Keratinocyte (primary cell): Measurements from ENCODE around the gene HMCN1.

Experiments used
- CTCF ChIP-seq, 3 experiments: IDR thresholded peaks in 1 of 3; conservative IDR thresholded peaks in 1 of 3; optimal IDR thresholded peaks in 1 of 3; 2 replicates in 2 of 3; 3 replicates in 1 of 3; pipeline versions ENCODE3 to v1.5.1; 2011; ENCODE audit warnings: low read length in 3 of 3, mild to moderate bottlenecking in 3 of 3, moderate library complexity in 2 of 3, control low read depth in 1 of 3, inconsistent platforms in 1 of 3; ENCODE audit not compliant: insufficient read depth in 2 of 3; ENCODE audit errors: extremely low read depth in 1 of 3
- EZH2 ChIP-seq: IDR thresholded peaks from one replicate; pipeline ENCODE4 v1.6.1; 2012; ENCODE audit warnings: inconsistent platforms, mild to moderate bottlenecking, low read length, moderate library complexity

- TF ChIP-seq EZH2 (no peak), CTCF (optimal IDR thresholded peaks at IDR 0.05 in 1 of 3, IDR thresholded peaks at IDR 0.05 in 1 of 3, conservative IDR thresholded peaks at IDR 0.05 in 1 of 3; ENCODE audit: extremely low read depth in 1 of 3, insufficient read depth in 2 of 3, low read length in 3 of 3) (no peak)
Measured at GRCh38 chr1:186046437-186047211, 312.4 kb downstream of the HMCN1 start.
